Testis (tissue), 2 donors: ENCODE data around the gene PPP1R9A.

Source experiments
- CTCF ChIP-seq, 3 experiments: fragments of 450-650 bp in 2 of 3; fragments of 200-600 bp in 1 of 3; sonication (generic) in 1 of 3; IDR thresholded peaks; one replicate each; pipeline ENCODE4 v1.5.1; 2016 to 2019; ENCODE audit warnings: antibody characterized with exemption in 3 of 3, mild to moderate bottlenecking in 2 of 3, moderate library complexity in 1 of 3
- POLR2A ChIP-seq: fragments of 450-650 bp; IDR thresholded peaks from one replicate; pipeline ENCODE4 v1.6.1; 2017; ENCODE audit warnings: antibody characterized with exemption, mild to moderate bottlenecking, moderate library complexity

GRCh38 chr7:94923412-94923811 is 16.0 kb downstream of the PPP1R9A start:
- TF ChIP-seq CTCF (IDR thresholded peaks at IDR 0.05) = no peak
- TF ChIP-seq POLR2A = no peak
